ENCODE results near the gene SLC39A6.
"Not testable (repeated sequence)": the region's sequence is repeated elsewhere in the genome, so short reads cannot be mapped to it uniquely, and the experiment has no call there.

SLC39A6 gene

DNA sequence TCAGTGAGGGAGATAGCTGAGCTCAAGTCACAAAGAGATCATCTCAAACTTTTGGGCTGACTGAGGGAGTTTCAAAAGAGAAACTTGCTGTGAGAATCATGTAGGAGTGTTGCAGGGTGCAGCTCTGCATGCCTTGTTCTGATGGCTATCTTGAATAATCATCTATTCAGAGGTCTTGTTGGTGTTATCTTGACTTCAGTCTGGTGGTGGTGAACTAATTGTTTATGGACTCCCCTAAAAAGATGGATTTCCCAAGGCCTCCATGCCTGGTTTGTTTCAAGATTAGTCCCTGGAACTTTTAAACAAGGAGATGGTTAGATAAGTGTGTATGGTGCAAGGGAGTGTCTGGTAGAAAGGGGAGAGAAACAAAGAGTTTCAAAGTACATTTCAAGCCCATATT lies 29.8 kb downstream of the SLC39A6 start:
- DNase-seq (ENCODE audit: low read depth in 2 of 2): no peak

DNA sequence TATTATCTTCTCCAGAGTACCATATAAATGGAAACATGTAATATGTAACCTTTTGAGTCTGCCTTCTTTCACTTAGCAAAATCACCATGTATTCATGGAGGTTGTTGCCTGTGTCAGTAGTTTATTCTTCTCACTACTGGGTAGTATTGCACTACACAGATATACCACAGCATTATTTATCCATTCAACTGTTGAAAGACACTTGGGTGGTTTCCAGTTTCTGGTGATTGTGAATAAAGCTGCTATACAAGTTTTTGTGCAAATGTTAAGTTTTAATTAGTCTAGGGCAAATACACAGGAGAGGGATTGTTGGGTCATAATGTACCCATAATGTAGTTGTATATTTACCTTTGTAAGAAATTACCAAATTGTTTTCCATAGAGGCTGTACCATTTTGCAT lies 32.2 kb downstream of the SLC39A6 start:
- no peak for DNase-seq (ENCODE audit: low read depth in 2 of 2)

DNA sequence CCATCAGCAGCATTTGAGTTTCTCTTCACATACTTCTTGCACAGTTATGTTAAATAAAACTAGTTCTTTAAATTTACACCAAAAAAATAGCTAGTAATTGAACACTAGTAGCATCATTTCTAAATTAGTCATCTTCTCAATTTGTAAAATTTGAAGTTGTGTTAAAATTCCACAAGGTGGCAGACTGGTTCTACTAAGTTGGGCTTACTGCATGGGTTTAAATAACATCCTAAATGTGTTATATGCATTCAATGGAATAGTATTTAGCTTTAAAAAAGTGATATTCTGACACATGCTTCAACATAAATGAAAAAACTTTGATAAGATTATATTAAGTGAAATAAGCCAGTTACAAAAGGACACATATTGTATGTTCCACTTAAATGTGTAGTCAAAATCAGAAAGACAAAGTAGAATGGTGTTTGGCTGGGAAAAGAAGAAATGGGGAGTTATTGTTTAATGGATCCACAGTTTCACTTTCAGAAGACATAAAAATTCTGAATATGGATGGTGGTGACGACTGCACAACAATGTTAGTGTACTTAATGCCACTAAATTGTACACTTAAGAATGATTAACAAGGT lies 33.1 kb downstream of the SLC39A6 start:
- DNase-seq (ENCODE audit: low read depth in 2 of 2): peak in 1 of 2 donors; percentile 2

DNA sequence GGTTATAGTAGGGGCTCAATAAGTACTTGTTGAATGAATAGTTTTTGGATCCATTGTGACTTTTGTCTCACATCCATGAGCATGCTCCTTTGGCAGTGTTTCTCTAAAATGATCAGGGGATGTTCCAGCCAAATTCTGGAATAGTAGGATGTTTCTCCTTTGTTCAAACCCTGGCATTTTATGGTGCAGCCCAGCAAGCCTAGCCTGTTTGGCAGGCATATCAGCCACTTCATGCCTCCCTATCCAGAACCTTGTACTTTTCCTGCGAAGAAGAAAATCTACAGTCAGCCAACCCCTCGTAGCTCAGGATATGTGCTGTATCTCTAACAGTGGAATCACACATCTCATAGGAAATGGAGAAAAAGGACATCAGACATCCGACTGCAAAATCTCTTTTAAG lies 34.7 kb downstream of the SLC39A6 start:
- DNase-seq (ENCODE audit: low read depth in 2 of 2): no peak

DNA sequence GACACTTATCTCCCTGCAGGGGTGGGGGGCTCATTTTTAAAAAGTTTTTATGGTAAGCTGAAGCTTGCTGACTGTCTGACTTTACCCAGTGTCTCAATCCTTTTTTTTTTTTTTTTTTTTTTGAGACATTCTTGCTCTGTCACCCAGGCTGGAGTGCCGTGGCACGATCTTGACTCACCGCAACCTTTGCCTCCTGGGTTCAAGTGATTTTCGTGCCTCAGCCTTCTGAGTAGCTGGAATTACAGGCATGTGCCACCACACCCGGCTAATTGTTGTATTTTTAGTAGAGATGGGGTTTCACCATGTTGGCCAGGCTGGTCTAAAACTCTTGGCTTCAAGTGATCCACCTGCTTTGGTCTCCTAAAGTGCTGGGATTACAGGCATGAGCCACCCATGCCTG lies 37.0 kb downstream of the SLC39A6 start:
- DNase-seq (ENCODE audit: low read depth in 2 of 2): not testable (repeated sequence)

DNA sequence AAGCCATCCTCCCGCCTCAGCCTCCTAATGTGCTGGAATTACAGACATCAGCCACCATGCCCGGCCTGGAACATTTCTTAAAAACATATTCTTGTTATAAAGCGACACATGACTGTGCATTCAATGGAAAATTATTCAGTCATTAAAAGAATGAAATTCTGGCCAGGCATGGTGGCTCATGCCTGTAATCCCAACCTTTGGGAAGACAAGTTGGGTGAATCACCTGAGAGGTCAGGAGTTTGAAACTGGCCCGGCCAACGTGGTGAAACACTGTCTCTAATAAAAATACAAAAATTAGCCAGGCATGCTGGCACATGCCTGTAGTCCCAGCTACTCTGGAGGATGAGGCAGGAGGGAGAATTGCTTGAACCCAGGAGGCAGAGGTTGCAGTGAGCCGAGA lies 40.1 kb downstream of the SLC39A6 start:
- DNase-seq (ENCODE audit: low read depth in 2 of 2): no peak

DNA sequence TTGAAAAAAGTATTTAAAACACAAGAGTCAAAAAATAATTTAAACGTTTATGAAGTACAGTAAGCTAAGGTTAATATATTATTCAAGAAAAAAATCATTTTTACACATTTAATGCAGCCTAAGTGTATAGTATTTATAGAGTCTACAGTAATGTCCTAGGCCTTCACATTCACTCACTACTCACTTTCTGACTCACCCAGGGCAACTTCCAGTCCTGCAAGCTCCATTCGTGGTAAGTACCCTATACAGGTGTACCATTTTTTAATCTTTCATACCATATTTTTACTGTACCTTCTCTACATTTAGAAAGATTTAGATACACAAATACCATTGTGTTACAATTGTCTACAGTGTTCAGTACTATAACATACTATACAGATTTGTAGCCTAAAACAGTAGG lies 40.9 kb downstream of the SLC39A6 start:
- DNase-seq (ENCODE audit: low read depth in 2 of 2): no peak

DNA sequence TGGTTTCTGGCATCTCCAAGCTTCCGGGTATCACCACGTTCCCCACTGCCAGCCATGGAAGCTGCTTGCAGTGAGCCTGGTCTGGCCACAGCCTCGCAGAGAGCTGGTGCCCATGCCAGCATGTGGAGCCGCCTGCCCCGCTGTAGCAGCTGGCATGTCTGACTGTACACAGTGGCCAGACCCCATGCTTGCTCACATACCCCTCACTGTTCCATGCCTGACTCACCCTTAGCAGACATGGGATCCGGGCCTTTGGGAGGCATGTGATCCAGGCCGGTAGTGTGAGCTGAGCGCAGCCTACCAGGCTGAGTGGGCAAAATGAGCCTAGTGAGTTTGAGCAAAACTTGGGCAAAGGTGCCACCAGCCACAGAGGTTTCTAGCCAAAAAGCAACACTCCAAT lies 43.0 kb downstream of the SLC39A6 start:
- no peak for DNase-seq (ENCODE audit: low read depth in 2 of 2)

DNA sequence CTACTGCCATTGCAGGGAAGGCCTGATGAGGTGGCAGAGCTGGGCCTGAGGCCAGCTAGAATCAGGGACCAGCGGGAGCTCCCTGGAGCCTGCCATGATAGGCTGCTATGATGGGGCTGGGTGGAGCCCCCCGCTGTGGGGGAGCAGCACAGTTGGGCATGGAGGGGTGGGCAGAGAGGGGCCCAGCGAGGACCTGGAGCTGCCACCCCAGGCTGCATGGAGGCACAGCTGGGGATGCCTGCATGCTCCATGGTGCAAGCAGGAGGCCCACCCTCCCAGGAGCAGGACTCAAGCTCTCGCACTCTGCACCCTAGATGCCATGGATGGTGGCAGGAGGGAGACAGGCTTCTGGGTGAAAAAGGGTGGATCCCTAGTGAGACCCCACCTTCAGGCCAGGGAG lies 43.9 kb downstream of the SLC39A6 start:
- no peak for DNase-seq (ENCODE audit: low read depth in 2 of 2)

DNA sequence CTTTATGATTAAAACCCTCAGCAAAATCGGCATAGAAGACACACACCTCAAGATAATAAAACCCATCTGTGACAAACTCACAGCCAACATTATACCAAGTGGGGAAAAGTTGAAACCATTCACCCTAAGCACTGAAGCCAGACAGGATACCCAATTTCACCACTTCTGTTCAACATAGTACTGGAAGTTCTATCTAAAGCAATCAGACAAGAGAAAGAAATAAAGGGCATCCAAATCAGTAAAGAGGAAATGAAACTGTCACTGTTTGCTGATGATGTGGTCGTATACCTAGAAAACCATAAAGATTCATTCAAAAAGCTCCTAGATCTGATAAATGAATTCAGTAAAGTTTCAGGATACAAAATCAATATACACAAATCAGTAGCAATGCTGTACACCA lies 45.4 kb downstream of the SLC39A6 start:
- DNase-seq (ENCODE audit: low read depth in 2 of 2): no peak

DNA sequence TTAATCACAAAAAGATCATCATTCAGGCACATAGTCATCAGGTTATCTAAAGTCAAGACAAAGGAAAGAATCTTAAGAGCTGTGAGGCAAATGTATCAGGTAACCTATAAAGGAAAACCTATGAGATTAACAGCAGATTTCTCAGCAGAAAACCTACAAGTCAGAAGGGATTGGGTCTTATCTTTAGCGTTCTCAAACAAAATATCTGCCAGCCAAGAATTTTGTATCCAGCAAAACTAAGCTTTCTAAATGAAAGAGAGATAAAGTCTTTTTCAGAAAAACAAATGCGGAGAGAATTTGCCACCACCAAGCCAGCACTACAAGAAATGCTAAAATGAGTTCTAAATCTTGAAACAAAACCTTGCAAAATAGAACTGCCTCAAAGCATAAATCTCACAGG lies 48.0 kb downstream of the SLC39A6 start:
- DNase-seq (ENCODE audit: low read depth in 2 of 2): not testable (repeated sequence)

DNA sequence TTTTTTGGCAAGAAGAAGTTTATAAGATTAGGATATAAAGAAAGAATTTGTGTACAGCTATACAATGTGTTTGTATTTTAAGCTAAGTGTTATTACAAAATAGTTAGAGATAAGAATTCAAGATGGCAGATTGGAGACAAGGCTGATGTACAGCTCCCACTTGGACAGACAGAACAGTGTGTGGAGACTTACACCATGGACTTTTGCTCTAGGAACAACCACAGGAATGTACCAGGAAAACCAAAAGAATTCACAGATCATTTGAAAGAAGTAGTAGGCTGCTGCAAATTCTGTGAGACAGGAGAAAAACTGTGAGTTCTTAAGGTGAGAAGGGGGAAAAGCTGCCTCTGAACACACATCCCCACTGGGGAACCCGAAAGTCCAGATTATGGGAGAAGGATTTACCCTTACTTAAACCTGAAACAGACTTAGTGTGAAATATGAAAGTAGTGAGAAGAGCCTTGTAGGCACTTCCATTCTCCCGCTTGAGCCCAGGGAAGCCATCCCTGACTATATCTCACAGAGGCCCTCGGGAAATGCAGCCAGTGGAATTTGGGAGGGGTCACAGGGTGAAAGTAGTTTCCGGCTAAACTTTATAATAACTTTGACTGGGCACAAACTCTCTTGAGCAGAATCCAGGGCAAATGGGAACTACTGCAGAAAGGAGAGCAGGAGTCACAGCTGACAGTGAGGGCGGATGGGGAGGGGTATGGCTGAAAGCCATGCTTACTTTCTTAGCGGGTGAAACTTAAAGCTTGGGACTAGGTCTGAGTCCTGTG lies 50.2 kb downstream of the SLC39A6 start:
- no peak for DNase-seq (ENCODE audit: low read depth in 2 of 2)

DNA sequence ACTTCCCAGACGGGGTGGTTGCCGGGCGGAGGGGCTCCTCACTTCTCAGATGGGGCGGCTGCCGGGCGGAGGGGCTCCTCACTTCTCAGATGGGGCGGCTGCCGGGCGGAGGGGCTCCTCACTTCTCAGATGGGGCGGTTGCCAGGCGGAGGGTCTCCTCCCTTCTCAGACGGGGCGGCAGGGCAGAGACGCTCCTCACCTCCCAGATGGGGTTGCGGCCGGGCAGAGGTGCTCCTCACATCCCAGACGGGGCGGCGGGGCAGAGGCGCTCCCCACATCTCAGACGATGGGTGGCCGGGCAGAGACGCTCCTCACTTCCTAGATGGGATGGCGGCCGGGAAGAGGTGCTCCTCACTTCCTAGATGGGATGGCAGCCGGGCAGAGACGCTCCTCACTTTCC lies 51.4 kb downstream of the SLC39A6 start:
- DNase-seq (ENCODE audit: low read depth in 2 of 2): not testable (repeated sequence)

DNA sequence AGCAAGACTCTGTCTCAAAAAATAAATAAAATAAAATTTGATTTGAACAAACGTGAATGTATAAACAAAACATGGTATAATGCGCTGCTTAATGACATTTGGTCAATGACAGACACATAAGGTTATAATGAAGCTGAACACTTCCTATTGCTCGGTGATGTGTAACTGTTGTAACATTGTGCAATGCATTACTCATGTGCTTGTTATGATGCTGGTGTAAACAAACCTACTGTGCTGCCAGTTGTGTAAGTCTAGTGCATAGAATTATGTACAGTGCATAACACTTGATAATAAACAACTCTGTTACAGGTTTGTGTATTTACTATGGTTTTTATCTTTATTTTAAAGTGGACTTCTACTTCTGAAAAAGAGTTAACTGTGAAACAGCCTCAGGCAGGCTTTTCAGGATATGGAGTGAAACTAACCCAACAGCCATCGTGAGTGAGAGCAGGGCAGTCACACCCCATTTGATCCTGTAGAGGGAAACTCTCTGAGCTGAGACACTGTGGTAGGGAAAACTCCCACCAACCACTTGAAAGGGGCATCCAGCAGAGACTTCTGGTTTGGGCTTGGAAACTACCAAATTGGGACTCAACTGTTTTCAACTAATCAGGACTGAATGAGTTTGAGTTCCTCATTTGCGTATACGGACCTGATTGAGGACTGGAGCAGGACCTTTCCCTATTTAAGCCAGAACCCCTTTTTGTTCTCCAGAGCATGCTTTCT lies 53.1 kb downstream of the SLC39A6 start:
- no peak for DNase-seq (ENCODE audit: low read depth in 2 of 2)

DNA sequence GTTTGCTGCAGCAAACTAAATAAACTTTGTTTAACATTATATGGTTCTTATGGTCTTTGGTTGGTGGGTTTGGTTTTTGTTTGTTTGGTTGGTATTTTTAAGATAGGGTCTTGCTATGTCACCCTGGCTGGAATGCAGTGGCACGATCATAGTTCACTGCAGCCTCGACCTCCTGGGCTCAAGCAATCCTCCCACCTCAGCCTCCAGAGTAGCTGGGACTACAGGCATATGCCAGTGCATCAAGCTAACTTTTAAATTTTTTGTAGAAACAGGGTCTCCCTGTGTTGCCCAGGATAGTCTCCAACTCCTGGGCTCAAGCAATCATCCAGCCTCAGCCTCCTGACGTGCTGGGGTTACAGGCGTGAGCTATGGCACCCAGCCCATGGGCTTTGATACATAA lies 54.7 kb downstream of the SLC39A6 start:
- no peak for DNase-seq (ENCODE audit: low read depth in 2 of 2)

DNA sequence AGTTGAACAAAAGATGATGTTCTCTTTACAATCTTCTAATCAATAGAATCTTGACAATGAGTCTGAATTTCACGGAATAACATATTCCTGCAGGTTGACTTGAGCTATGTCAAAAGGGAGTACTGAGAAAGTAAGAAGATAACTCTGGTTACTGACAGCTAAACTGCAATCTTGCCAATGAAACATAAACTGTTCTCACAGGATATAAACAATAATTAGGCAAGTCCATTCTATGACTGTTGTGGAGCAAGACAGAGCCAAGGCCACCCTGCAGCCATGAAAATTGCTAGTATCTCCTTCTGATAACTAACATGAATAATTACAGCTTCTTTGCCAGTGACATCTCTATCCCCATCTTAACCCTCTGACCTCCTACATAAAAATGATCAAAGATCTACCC lies 55.5 kb downstream of the SLC39A6 start:
- no peak for DNase-seq (ENCODE audit: low read depth in 2 of 2)

DNA sequence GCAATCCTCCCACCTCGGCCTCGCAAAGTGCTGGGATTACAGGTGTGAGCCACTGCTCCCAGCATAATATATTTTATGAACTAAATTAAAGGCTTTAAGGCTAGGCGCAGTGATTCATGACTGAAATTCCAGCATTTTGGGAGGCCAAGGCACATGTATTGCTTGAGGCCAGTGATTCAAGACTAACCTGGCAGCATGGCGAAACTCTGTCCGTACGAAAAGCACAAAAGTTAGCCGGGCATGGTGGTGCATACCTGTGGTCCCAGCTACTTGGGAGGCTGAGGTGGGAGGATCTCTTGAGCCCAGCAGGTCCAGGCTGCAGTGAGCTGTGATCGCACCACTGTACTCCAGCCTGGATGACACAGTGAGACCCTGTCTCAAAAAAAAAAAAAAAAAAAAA lies 56.7 kb downstream of the SLC39A6 start:
- DNase-seq (ENCODE audit: low read depth in 2 of 2): not testable (repeated sequence)

DNA sequence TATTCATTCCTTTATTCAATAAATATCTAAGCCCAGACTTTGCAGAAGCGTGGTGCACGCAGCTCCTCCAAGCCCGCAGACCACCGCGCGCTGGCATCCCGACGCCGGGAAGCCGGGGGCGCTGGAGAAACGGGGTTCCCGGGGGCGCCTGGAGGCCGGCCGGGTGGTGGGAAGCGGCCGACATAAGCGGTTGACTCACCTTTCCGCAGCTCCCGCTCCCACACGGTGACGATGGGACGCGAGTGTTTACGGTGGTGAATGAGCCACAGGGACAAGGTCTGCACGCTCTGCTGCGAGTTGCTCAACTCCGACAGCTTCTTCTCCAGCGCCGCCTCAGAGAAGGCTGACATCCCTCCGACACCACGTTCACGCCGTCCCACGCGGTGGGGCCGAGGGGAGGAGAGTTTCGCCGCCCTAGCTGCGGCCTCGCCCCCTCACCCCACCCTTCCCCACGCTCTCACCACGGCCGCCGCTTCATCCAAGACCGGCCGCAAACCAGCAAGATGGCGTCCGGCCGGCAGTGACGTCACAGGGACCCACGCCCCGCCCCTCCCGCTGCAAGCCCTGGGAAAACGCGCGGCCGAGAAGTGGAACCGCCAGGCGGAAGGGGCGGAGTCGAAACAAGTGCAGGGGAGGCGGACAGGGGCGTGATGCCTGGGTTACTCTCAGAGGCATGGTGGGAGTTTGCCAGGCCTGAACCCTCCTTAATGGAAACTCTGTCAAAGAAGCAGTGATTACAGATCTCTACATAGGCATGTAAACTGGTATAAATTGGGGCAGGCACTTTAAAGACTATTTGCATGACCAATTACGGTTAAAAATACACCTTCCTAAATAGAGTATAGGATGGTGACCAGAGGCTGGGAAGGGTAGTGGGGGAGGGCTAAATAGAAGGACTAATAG lies 61.8 kb downstream of the SLC39A6 start, which contains the start of gene RPRD1A:
Gene RPRD1A, minus strand, starts transcription at position 505 of the 903 bp plus-strand sequence. Its CDS starts 155 bp downstream, at position 350.
- peak; percentile 98 to 99 for DNase-seq (ENCODE audit: low read depth in 2 of 2)

DNA sequence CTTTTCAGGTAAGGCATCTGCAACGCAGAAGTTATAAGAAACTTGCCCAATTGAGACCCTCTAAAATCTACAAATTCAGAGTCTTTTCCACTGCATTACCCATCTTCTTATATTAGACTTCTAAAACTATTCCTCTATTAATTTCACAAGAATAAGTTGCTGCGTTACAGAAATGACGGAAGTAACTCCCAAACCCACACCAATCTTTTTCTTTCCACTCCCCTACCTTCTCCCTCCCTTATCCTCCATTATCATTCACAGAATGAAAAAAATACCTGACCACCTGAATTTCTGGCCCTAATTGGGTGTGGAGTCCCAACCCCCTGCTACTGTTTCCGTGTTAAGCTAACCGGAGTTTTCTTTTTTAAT lies 62.5 kb downstream of the SLC39A6 start:
- no peak for DNase-seq (ENCODE audit: low read depth in 2 of 2)

DNA sequence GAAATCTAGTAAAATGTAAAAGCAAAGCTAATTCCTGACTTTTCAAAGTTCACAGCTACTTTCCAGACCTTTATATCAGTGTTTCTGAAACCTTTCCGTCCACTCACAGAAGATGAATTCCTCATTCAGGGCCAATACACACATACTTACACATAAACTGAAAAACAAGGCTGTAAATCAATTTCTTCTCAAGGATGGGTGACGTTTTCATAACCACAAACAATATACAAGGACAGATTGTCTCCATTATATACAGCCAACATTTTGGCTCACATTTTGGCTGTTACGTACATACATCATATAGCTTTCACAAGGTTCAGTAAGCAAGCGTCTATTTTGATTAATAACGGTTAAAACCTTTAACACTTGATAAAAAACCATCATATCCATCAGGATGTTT lies 63.1 kb downstream of the SLC39A6 start:
- no peak for DNase-seq (ENCODE audit: low read depth in 2 of 2)

DNA sequence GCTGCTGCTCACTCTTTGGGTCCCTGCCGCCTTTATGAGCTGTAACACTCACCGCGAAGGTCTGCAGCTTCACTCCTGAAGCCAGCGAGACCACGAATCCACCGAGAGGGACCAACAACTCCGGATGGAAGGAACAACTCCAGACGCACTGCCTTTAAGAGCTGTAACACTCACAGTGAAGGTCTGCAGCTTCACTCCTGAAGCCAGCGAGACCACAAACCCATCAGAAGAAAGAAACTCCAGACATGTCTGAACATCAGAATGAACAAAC lies 64.4 kb downstream of the SLC39A6 start:
- not testable (repeated sequence) for DNase-seq (ENCODE audit: low read depth in 2 of 2)

All from stimulated activated CD4-positive, alpha-beta T cell treated with anti-CD3 and anti-CD28 coated beads, Interleukin-1b, Interleukin-23, amount 100 ng/mL, for 4 hours (primary cell).